ENCODE data around the gene PLPPR2. TPM values are rescaled to one million over a fixed set of nuclear protein-coding genes. Genes with fewer than 3 reads are reported as not detected.

The PLPPR2 gene
- total RNA-seq, 2 experiments from 2014 or later: 8.2 TPM

GRCh38 chr19:11379857-11380350 lies 24.7 kb downstream of the PLPPR2 start:
- TF ChIP-seq CTCF (IDR thresholded peaks at IDR 0.05): no peak
- H3K9me3 ChIP-seq (ENCODE audit: control insufficient read depth in 1 of 2, insufficient read depth in 1 of 2, low read length in 2 of 2): peaks cover 0 to 8% of the 10 kb centered on the region in 2 experiments
- Mint-ChIP-seq H3K36me3 (ENCODE audit: low read depth) (peaks cover 9% of the 10 kb centered on the region), H3K27ac (peak overlapping the region; percentile 92), H3K4me3 (peak overlapping the region; percentile 93), H3K9me3 (no peaks in the 10 kb centered on the region), H3K27me3 (peaks cover 25% of the 10 kb centered on the region), H3K4me1 (ENCODE audit: low read depth) (peaks cover 47% of the 10 kb centered on the region)
- peak overlapping the region; percentile 69 for H3K4me3 ChIP-seq (ENCODE audit: low read length)
- peaks cover 21% of the 10 kb centered on the region in 2 experiments for H3K27me3 ChIP-seq (ENCODE audit: control insufficient read depth in 1 of 2, insufficient read depth in 2 of 2, low read length in 2 of 2)
- H3K4me1 ChIP-seq (ENCODE audit: insufficient read depth, low read length): peaks cover 80% of the 10 kb centered on the region
- H3K27ac ChIP-seq (ENCODE audit: low read depth in 1 of 2, low read length in 2 of 2): peak overlapping the region; percentile 88 to 92
- intact Hi-C loops (cut with DNase I, micrococcal nuclease): loop anchor here (2.0 to 10.0 kb wide), 9 partner anchors 33 to 508 kb away; partner anchors contain the start of genes ZNF653 (in 2 of the 2), CARM1 (in 1 of the 2), CCDC159 (in 1 of the 2) and ODAD3 (in 1 of the 2)
- DNase-seq: no peak
- ATAC-seq (ENCODE audit: poor library complexity): no peak
- ChIA-PET CTCF (interaction anchor here (1.0 to 4.7 kb wide), 8 partner anchors 11 to 103 kb away, joined by 3 to 38 read pairs (median 18); partner anchors contain the start of genes CCDC159, ELAVL3, ODAD3 and PRKCSH), POLR2A (interaction anchor here (2.1 kb wide), 1 partner anchor 11 kb away, joined by 7 read pairs; no protein-coding TSS in a partner anchor)
- H3K36me3 ChIP-seq (ENCODE audit: insufficient read depth, low read length): peaks cover 14% of the 10 kb centered on the region

GRCh38 chr19:11380653-11381537 lies 25.7 kb downstream of the PLPPR2 start:
- ChIA-PET POLR2A (interaction anchor here (0.6 to 2.1 kb wide), 17 partner anchors 10 to 1411 kb away, joined by 3 to 29 read pairs (median 4); partner anchors contain the start of genes CCDC159, DHPS, ECSIT and ELOF1), CTCF (interaction anchor here (0.6 to 4.7 kb wide), 27 partner anchors 10 to 178 kb away, joined by 3 to 38 read pairs (median 5); partner anchors contain the start of genes CCDC159, ECSIT, ELAVL3 and ELOF1)
- H3K36me3 Mint-ChIP-seq (ENCODE audit: low read depth): peaks cover 9% of the 10 kb centered on the region
- TF ChIP-seq CTCF (IDR thresholded peaks at IDR 0.05): peak; percentile 78
- peaks cover 25% of the 10 kb centered on the region for H3K27me3 Mint-ChIP-seq
- peaks cover 14% of the 10 kb centered on the region for H3K36me3 ChIP-seq (ENCODE audit: insufficient read depth, low read length)
- DNase-seq (peak; percentile 95 to 99 (median 97)), ATAC-seq (ENCODE audit: poor library complexity) (peak; percentile 86)
- H3K4me3 ChIP-seq (ENCODE audit: low read length): peak overlapping the region; percentile 69
- H3K9me3 Mint-ChIP-seq: no peaks in the 10 kb centered on the region
- peaks cover 70% of the 10 kb centered on the region for H3K4me1 ChIP-seq (ENCODE audit: insufficient read depth, low read length)
- peaks cover 41% of the 10 kb centered on the region for H3K4me1 Mint-ChIP-seq (ENCODE audit: low read depth)
- H3K9me3 ChIP-seq (ENCODE audit: control insufficient read depth in 1 of 2, insufficient read depth in 1 of 2, low read length in 2 of 2): peaks cover 0 to 8% of the 10 kb centered on the region in 2 experiments
- H3K27ac Mint-ChIP-seq: peak overlapping the region; percentile 92
- peaks cover 21% of the 10 kb centered on the region in 2 experiments for H3K27me3 ChIP-seq (ENCODE audit: control insufficient read depth in 1 of 2, insufficient read depth in 2 of 2, low read length in 2 of 2)
- peak overlapping the region; percentile 93 for H3K4me3 Mint-ChIP-seq
- H3K27ac ChIP-seq (ENCODE audit: low read depth in 1 of 2, low read length in 2 of 2): peak overlapping the region; percentile 88 to 92
- intact Hi-C loops (cut with DNase I, micrococcal nuclease): loop anchor here (1.0 to 5.0 kb wide), 8 partner anchors 34 to 206 kb away; partner anchors contain the start of genes ODAD3 (in 2 of the 2), PRKCSH (in 2 of the 2), CCDC159 (in 1 of the 2) and TMEM205 (in 1 of the 2)
